ENCODE measurements around the gene CSNK1A1L. TPM values are rescaled to one million over a fixed set of nuclear protein-coding genes. Genes with fewer than 3 reads are reported as not detected.

Gene CSNK1A1L
- total RNA-seq, 1 donor from 2014 or later, result not detected

- H3K27me3 ChIP-seq, result no peaks in the 10 kb centered on the region
- DNase-seq (ENCODE audit: low spot score in 2 of 2), result no peak
- H3K36me3 ChIP-seq, result no peaks in the 10 kb centered on the region
- H3K27ac ChIP-seq, result no peak overlapping the region
- no peak for TF ChIP-seq CTCF (IDR thresholded peaks at IDR 0.05)
- no peaks in the 10 kb centered on the region for H3K9me3 ChIP-seq
- intact Hi-C loops (cut with DNase I), result no loop called here
- H3K4me1 ChIP-seq, result no peaks in the 10 kb centered on the region
- no peak overlapping the region for H3K4me3 ChIP-seq
Observed at GRCh38 chr13:37070145-37070695, 35.2 kb downstream of the CSNK1A1L start.

- Histone ChIP-seq H3K4me1 (no peaks in the 10 kb centered on the region), H3K27me3 (no peaks in the 10 kb centered on the region), H3K36me3 (no peaks in the 10 kb centered on the region), H3K4me3 (no peak overlapping the region), H3K9me3 (no peaks in the 10 kb centered on the region), H3K27ac (no peak overlapping the region)
- intact Hi-C loops (cut with DNase I), result no loop called here
- no peak for DNase-seq (ENCODE audit: low spot score in 2 of 2)
- TF ChIP-seq CTCF (IDR thresholded peaks at IDR 0.05), result no peak
Observed at GRCh38 chr13:37069597-37070103, 35.8 kb downstream of the CSNK1A1L start.

- Histone ChIP-seq H3K4me3 (no peak overlapping the region), H3K4me1 (no peaks in the 10 kb centered on the region), H3K27me3 (no peaks in the 10 kb centered on the region), H3K27ac (no peak overlapping the region), H3K9me3 (no peaks in the 10 kb centered on the region), H3K36me3 (no peaks in the 10 kb centered on the region)
- DNase-seq (ENCODE audit: low spot score in 2 of 2), result no peak
- no peak for TF ChIP-seq CTCF (IDR thresholded peaks at IDR 0.05)
- intact Hi-C loops (cut with DNase I), result no loop called here
Observed at GRCh38 chr13:37068962-37069361, 36.5 kb downstream of the CSNK1A1L start.

DNA sequence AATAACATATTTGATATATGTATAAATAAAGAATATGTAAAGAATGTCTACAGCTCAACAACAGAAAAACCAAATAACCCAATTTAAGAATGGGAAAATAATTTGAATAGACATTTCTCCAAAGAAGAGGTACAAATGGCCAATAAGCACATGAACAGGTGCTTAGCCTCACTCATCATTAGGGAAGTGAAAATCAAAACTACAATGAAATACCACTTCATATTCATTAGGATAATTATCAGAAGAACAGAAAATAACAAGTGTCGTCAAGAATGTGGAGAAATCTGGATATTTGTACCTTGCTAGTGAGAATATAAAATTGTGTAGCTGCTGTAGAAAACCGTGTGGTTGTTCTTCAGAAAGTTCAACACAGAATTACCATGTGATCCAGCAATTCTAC is 37.6 kb downstream of the CSNK1A1L start:
- Histone ChIP-seq H3K27ac (no peak overlapping the region), H3K9me3 (no peaks in the 10 kb centered on the region), H3K4me3 (no peak overlapping the region), H3K4me1 (no peaks in the 10 kb centered on the region), H3K36me3 (no peaks in the 10 kb centered on the region), H3K27me3 (no peaks in the 10 kb centered on the region)
- intact Hi-C loops (cut with DNase I), result no loop called here
- no peak for DNase-seq (ENCODE audit: low spot score in 2 of 2)
- TF ChIP-seq CTCF (IDR thresholded peaks at IDR 0.05), result no peak

- intact Hi-C loops (cut with DNase I), result no loop called here
- no peak for DNase-seq (ENCODE audit: low spot score in 2 of 2)
- H3K4me1 ChIP-seq, result no peaks in the 10 kb centered on the region
- H3K27me3 ChIP-seq, result no peaks in the 10 kb centered on the region
- no peak for TF ChIP-seq CTCF (IDR thresholded peaks at IDR 0.05)
- H3K9me3 ChIP-seq, result no peaks in the 10 kb centered on the region
- H3K27ac ChIP-seq, result no peak overlapping the region
- no peaks in the 10 kb centered on the region for H3K36me3 ChIP-seq
- H3K4me3 ChIP-seq, result no peak overlapping the region
Observed at GRCh38 chr13:37065890-37066526, 39.5 kb downstream of the CSNK1A1L start.

Measured in ascending aorta (tissue), 2 donors.